Fibroblast of skin of back (primary cell): Measurements from ENCODE around the gene STMN3.
A peak's percentile ranks its signal among the peaks of the same experiment; 100 is the strongest.
"Not testable (repeated sequence)": the region's sequence is repeated elsewhere in the genome, so short reads cannot be mapped to it uniquely, and the experiment has no call there.

Experiments
- DNase-seq: peaks from one replicate; pipeline ENCODE4 v3.0.0-alpha.2; 2013

The STMN3 gene

DNA sequence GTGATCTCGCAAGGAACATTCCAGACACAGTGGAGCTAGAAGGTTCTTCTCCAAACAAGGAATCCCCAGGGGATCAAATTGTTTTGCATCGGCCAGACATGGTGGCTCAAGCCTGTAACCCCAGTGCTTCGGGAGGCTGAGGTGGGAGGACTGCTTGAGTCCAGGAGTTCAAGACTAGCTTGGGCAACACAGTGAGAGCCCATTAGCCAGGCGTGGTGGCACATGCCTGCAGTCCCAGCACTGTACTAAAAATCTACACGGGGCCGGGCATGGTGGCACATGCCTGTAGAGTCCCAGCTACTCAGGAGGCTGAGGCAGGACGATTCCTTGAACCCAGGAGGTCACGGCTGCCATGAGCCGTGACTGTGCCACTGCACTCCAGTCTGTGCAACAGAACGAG is 41.6 kb downstream of the STMN3 start:
- DNase-seq, result peak; percentile 23

DNA sequence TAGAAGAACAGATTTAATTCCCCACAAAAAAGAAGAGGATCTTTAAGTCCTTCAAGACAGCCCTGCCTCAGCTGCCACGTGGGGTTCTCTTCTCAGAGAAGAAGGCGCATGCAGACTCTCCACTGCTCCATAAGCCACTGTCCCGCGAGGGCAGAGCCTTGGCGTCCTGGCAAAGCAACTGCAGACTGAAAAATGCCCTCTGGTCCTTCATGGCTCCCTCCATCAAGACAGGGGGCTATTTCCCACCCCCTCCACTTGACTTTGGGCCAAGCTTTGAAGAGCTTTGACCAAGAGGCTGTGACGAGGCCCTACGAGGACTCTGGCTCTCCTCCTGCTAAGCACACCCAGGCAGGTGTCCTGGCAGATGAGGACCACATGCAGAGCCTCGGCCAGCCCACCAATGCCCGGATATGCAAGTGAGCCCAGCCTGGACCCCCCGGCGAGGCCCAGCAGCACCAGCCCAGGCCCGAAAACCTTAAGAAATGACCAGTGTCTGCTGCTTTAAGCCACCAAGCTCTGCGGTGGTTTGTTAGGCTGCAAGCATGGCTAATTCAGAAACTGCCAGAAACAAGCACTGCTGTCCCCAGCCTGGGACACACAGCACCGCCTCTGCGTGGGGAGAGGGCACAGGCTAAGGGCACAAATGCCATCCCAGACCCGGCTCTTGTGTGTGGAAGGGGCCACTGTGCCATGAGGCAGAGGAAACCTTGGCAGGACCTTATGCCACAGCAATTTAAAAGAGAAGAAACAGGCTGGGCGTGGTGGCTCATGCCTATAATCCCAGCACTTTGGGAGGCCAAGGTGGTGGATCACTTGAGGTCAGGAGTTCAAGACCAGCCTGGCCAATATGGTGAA is 42.4 kb downstream of the STMN3 start:
- DNase-seq, result no peak

DNA sequence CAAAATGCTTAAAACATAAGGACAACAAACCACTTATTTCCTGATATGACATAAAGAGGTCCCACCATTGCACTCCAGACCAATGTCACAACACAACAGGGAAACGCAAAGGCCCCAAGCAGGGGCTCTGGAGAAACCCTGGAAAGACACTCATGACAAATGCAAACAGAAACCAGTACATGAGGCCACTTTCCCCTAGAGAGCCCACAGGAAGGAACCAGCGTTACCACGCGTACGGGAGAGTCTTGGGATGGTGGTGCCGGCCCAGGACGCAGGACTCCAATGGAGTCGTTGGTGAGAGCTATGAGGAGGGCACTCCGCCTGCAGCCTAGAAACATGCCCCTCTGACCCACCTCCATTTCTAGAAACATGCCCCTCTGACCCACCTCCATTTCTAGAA is 46.5 kb downstream of the STMN3 start:
- no peak for DNase-seq

DNA sequence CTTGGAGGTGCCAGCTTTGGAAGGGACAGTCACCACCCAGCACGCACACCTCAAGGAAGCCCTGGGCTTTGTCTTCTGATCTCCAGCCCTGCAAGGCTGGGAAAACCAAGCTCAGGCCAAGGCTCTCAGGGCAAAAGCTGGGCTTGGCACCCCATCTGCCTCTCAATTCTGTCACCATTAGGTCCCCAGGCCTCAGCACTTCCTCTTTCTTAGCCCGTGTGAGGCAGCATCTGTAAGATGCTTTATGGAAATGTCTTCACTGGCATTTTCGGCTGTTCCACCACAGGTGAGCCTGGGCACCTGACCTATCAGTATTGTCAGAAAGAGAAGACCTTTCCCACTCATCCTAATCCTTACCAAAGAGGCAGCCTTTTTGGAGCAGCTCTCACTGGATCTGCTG is 50.9 kb downstream of the STMN3 start:
- DNase-seq, result no peak

DNA sequence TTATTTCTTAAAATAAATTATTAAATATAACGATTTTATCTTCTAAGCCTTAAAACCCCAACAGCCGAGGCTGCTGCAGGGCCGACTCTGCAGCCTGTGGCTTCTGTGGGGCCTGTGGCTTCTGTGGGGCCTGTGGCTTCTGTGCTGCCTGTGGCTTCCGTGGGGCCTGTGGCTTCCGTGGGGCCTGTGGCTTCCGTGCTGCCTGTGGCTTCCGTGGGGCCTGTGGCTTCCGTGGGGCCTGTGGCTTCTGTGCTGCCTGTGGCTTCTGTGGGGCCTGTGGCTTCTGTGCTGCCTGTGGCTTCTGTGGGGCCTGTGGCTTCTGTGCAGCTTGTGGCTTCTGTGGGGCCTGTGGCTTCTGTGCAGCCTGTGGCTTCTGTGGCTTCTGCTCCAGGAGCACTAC is 51.5 kb downstream of the STMN3 start:
- DNase-seq, result not testable (repeated sequence)

DNA sequence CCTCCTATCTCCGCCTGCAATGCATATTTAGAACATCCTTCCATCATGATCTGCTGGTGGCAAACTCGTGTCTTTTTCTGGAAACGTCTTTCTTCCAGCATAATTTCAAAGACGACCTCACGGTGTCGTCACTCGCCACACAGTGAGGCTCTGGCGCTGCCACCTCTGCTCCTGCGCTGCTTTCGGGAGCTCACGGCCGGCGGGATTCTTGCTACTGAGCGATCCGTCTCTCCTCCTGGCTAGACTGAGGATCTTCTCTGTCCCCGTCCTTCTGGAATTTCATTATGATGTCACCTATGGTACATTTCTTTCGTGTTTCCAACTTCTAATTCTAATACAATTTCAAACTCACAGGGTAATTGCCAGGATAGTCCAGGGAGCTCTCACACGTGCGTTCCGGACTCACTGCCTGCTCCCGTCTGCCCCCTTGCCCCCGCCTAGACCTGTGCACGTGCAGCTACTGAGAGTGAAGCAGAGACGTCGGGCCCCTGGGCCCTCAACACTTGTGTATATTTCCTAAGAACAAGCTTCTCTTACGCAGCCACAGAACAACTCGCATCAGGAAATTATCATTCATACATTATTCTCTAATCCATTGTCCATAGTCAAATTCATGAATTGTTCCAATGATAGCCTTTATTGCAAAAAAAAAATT is 53.7 kb downstream of the STMN3 start:
- DNase-seq, result no peak

DNA sequence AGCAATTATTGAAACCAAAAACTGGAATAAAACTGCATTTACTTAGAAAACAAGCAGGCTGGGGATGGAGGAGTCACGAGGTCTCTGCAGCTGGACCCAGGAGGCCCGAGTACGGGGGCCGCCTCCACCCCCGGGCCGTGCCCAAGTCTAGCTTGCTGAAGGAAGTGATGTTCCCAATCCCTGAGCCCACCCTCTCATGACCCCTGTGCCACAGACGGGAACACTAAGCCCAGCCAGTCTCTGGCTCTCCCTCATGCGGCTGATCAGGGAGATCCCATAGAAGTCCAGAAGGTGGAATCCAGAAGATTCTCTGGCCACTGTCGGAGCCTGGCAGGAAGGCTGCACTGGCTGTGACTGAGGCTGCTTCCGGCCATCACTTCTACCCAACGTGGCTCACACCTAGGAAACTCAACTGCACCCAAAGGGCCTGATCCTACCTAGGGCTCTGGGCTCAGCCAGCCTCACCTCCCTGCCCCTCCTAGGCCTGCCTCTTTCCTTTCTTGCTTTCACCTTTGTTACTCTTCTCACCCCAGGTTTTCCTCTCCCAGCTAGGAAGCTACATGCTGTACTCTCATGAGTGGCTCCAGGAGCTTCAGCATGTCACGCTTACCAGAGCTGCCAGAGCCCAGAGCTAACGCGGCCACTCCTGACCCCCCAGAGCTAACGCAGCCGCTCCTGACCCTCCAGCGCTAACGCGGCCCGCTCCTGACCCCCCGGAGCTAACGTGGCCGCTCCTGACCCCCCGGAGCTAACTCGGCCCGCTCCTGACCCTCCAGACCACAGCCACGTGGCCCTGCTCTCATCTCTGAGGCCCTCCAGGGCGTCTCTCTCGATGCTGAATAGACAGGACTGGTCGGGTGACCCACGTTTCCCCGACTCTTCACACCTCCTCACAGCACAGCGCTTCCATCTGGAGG is 54.5 kb downstream of the STMN3 start:
- DNase-seq, result no peak

DNA sequence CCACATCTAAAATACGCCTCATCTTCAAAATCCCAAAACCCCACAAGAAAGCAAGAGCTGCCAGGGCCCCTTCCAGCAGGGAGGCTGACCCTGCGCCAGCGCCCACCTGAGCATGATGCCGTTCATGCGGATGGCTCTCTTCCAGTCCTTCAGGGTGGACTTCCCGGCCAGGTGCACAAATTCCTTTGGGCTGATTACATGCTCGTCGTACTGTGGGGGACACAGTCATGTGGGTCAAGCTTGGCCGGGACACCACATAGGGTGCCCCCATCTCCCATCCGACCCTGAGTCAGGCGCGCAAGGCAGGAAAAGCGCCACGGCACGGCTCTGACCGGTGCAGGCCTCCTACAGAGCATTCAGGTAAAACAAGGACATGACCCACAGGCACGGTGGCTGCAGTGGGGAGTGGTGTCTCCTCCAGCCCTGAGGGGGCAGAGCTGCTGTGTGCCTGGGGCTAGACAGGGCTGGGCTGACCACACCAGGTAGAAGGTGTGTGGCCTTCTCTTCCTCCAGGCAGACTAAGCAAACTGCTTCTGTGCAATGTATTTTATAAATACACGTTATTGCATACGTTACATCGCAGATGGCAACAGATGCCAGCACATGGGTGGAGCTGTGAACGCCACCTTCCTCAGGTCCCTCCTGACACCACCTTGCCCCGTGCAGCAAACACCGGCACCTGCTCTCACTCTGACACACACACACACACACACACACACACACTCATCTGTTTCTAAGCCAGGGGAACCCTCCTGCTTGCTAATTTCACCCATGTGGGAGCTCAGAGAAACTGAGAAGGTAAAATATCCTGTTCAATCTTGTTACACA is 55.4 kb downstream of the STMN3 start:
- DNase-seq, result no peak

DNA sequence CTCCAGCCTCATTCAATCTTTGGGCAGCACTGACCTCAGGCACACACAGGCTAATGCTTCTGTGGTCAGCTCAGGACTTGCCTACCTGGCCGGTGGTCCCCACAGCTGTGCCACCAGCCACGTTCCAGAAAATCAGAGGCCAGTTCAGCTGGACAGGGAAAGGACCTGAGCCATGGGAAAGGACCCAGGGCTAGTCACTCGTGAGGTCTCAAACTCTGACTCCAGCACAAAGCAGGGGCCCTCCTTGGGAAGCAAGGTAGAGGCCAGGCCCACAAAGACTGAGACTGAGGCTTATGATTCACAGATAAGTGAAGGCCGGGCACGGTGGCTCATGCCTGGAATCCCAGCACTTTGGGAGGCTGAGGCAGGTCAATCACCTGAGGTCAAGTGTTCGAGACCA is 56.8 kb downstream of the STMN3 start:
- no peak for DNase-seq

DNA sequence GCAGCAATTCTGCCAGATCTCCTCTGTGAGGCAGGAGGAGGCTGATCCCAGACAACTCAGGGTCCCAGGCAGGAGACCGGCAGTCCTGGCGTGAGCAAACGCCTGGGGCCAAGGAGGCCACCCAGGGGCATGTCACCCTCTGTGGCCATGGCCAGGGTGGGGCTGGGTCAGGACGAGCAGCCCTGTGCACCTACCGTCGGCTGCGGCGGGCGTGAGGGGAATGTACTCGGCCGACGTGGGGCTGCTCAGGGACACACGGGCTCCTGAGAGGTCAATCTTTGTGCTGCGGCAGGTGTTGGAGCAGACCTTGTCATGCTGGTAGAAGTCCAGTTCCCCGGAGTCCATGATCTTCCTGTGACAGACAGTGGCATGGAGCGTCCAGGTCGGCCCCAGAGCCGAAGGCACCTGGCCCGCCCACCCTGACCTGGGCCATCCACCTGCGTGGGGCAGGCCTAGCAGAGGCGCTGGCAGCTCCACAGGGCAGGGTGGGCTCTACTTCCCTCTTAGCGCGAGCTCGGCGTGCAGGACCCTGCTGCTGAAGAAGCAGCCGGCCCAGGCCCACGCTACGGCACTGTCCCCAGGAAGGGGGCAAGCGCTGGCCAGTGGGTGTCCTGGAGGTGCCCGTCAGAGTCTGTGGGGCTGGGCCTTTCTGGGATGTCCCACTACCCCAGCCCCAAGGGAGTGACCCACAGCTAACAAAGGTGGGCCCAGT is 57.7 kb downstream of the STMN3 start:
- DNase-seq, result no peak

DNA sequence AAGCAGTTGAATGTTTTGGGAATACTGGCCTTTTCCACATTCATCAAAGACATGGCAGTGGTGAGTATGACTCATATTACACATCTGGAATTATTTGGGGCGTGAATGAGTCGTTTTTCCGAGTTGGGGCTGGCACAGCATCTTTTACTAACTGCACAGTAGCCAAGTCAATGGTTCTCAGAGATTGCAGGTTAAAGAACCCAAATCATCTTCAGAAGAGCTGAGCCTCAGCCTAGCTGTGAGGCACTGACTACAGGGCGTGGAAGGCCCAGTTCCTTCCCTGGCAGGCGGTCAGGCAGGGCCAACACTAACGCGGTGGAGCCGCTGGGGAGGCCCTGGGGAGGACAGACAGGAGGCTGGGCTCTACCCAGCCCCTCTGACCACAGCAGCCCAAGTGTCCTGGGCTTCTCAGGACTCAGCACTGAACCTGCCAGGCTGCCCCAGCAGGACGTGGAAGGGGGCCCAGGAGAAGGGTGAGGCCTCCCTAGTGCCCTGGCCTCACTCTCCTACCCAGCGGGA is 59.1 kb downstream of the STMN3 start:
- peak; percentile 26 for DNase-seq

DNA sequence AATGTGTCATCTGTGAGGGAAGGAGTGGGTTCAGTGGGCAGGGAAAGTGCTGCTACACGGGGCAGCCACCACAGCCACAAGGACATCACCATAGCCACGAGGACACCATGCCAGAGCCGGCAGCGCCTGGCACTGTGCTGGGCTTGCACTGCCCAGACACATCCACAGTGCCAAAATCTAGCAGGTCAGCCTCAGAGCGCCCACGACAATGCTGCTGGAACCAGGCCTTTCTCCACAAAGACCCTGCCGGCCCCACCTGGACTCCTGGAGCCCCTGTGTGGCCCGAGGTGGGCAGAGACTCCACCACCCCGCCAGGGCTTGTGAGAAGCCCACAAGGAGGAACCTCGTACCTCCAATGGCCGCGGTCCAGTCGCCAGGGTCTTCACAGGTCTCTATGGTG is 60.6 kb downstream of the STMN3 start:
- no peak for DNase-seq

DNA sequence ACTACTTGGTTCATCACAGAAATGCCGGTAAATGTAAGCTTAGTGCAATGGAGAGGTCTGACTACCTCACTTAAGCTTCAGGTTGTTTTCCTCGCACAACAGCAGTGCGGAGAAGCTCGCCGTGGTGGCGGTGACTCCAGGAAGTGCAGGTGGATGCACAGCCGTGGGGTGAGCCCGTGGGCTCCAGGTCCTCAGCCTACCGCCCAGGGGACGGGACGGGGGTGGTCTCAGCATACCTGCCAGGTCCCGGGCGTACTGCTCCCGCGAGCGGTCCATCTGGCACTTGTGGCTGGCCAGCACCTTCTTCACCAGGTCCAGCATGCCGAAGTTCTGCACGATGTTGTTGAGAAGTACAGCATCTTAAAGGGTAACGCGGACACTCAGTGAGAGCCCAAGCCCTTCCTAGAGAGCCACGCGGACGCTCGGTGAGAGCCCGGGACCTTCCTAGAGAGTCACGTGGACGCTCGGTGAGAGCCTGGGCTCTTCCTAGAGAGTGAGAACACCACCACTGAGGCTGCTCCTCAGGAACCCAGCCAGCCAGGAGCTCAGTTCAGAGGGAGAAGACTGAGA is 61.4 kb downstream of the STMN3 start:
- no peak for DNase-seq

DNA sequence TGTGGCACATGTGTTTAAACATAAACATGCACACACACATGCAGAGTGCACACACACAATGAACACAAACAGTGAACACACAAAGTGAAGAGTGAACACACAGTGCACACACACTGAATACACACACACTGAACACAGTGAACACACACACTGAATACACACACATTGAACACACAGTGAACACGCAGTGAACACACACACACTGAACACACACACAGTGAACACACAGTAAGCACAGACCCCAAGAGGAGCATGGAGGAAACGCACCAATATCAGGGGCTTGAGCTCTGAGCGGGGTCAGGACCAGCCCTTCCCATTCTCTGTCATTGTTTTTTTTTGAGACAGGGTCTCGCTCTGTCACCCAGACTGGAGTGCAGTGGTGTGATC is 62.1 kb downstream of the STMN3 start:
- no peak for DNase-seq

DNA sequence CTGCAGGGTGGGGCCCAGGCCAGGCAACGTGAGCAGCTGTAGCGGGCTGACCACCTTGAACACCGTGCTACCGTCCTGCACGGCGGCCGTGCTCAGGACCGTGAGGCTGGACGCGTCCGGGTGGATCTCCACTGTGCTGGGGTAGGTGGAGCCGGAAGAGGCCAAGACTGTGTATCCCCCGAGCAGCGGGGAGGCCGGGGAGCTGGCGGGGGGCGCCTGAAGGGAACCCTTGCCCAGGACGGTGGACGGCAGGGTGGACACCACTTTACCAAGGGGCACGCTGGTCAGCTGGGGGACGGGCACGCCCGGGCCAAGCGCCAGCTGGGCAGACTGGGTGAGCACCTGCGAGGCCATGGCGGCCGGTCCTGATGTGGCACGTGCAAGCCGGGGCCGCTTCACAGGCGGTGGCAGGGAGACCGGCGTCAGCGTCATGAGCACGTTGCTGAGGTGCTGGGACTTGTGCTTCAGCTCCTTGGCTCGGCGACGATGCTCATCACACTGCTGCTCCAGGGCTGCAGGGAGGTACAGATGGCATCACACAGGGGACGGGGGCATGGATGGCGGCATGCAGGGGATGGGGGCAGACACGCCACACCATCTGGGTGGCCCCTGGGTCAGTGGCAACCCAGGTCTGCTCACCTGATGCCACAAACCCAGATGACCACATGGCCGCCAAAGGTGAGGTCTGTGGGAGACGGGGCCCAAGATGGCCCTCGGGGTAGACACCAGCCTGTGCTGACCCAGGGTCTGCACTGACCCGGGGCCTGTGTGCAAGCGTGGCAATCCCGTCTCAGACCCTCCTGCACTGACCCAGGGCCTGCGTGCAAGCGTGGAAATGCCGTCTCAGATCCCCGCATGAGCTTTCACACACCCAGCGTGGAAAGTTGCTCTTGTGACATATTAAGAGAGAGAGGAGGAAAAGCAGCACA is 62.7 kb downstream of the STMN3 start:
- DNase-seq, result no peak
